HCT116 (cell line): ENCODE data around the gene GLDC. TPM values are rescaled to one million over a fixed set of nuclear protein-coding genes. Genes with fewer than 3 reads are reported as not detected.

Experiments used
- ATAC-seq: fragments of 200-7000 bp; cut with Tn5 transposase; 2 replicates; pipeline ENCODE4 v1.9.1; 2020; ENCODE audit warnings: mild to moderate bottlenecking, moderate library complexity
- BruUV-seq: library from RNA; stranded (reverse); fragments of 400-500 nt; replicated peaks from 2 replicates; lab custom pipeline; 2021; lab: Mats Ljungman, UMichigan
- CTCF ChIA-PET: fragments of 300-600 bp; sonication (Branson Sonifier 250); formaldehyde crosslinking; loops from one replicate; lab custom pipeline; 2021; ENCODE audit warnings: antibody characterized with exemption; lab: Charles Lee
- POLR2A ChIA-PET: fragments of 300-600, 350-600 bp; sonication (Branson Sonifier 250); formaldehyde crosslinking; loops from one replicate; lab custom pipeline; 2021; ENCODE audit warnings: antibody characterized with exemption; lab: Charles Lee
- RAD21 ChIA-PET, 2 experiments: fragments of 300-600 bp; sonication (Branson Sonifier 250); formaldehyde crosslinking; loops; one replicate each; lab custom pipeline; 2023; ENCODE audit warnings: low total read pairs in 2 of 2; ENCODE audit not compliant: uncharacterized antibody in 2 of 2, unreplicated experiment in 2 of 2, low non-redundant PET in 1 of 2; lab: Charles Lee
- DNase-seq: peaks from one replicate; pipeline ENCODE4 v3.0.0-alpha.2; 2010; ENCODE audit warnings: low read depth, low spot score
- H2AFZ ChIP-seq: fragments of 200-600 bp; shearing (Covaris generic), sonication (generic); 2 replicates; pipeline ENCODE4 v1.6.1; 2017; ENCODE audit warnings: low read depth, mixed run types, mixed read lengths, antibody characterized with exemption, low read length; ENCODE audit not compliant: poor library complexity, severe bottlenecking
- H3K27ac ChIP-seq: 2 replicates; pipeline ENCODE4 v1.5.1; 2012; ENCODE audit warnings: low read depth, low read length
- H3K27me3 ChIP-seq: fragments of 200-600 bp; sonication (generic); 2 replicates; pipeline ENCODE4 v1.6.1; 2016; ENCODE audit warnings: mixed run types, low read length, mixed read lengths; ENCODE audit not compliant: insufficient read depth
- H3K36me3 ChIP-seq, 2 experiments: fragments of 200-500 bp in 1 of 2; fragments of 200-600 bp in 1 of 2; sonication (Bioruptor generic) in 1 of 2; sonication (generic) in 1 of 2; 2 replicates each; pipeline versions ENCODE4 v1.5.1 to v1.6.1; 2014 to 2016; ENCODE audit warnings: low read length in 2 of 2, inconsistent platforms in 1 of 2, mixed read lengths in 1 of 2, mixed run types in 1 of 2; ENCODE audit not compliant: insufficient read depth in 2 of 2, control insufficient read depth in 1 of 2
- H3K4me1 ChIP-seq, 2 experiments: fragments of 200-600 bp in 1 of 2; sonication (generic) in 1 of 2; 2 replicates each; pipeline versions ENCODE4 v1.5.1 to v1.6.1; 2012 to 2017; ENCODE audit warnings: low read length in 2 of 2, inconsistent platforms in 1 of 2, mild to moderate bottlenecking in 1 of 2, mixed read lengths in 1 of 2, mixed run types in 1 of 2, moderate library complexity in 1 of 2; ENCODE audit not compliant: insufficient read depth in 2 of 2, control insufficient read depth in 1 of 2
- H3K4me2 ChIP-seq: fragments of 200-600 bp; sonication (generic); 2 replicates; pipeline ENCODE4 v1.6.1; 2017; ENCODE audit warnings: mixed run types, low read length, mixed read lengths
- H3K4me3 ChIP-seq, 2 experiments: fragments of 200-600 bp in 1 of 2; sonication (generic) in 1 of 2; replicated peaks in 1 of 2; 2 replicates each; pipeline ENCODE4 v1.5.1; 2011 to 2016; ENCODE audit warnings: low read length in 2 of 2, control low read depth in 1 of 2, low read depth in 1 of 2, mild to moderate bottlenecking in 1 of 2, mixed read lengths in 1 of 2, mixed run types in 1 of 2
- H3K79me2 ChIP-seq: fragments of 200-600 bp; sonication (generic); 2 replicates; pipeline ENCODE4 v1.6.1; 2017; ENCODE audit warnings: mild to moderate bottlenecking, mixed run types, low read length, moderate library complexity, mixed read lengths; ENCODE audit not compliant: insufficient read depth
- H3K9ac ChIP-seq: fragments of 200-600 bp; sonication (generic); 2 replicates; pipeline ENCODE4 v1.6.1; 2016; ENCODE audit warnings: low read length, mixed read lengths
- H3K9me2 ChIP-seq: fragments of 200-600 bp; sonication (generic), shearing (Covaris generic); 2 replicates; pipeline ENCODE4 v1.6.1; 2017; ENCODE audit warnings: mixed run types, mild to moderate bottlenecking, moderate library complexity; ENCODE audit not compliant: insufficient read depth
- H3K9me3 ChIP-seq, 2 experiments: fragments of 200-500 bp in 1 of 2; fragments of 200-600 bp in 1 of 2; sonication (Bioruptor generic) in 1 of 2; sonication (generic) in 1 of 2; 2 replicates each; pipeline ENCODE4 v1.6.1; 2014 to 2017; ENCODE audit warnings: low read length in 2 of 2, mixed read lengths in 2 of 2, inconsistent platforms in 1 of 2, low read depth in 1 of 2, mild to moderate bottlenecking in 1 of 2, mixed run types in 1 of 2, moderate library complexity in 1 of 2; ENCODE audit not compliant: control insufficient read depth in 1 of 2, insufficient read depth in 1 of 2
- H4K20me1 ChIP-seq: fragments of 200-600 bp; sonication (generic), shearing (Covaris generic); 2 replicates; pipeline ENCODE4 v1.6.1; 2017; ENCODE audit warnings: mixed run types, mild to moderate bottlenecking, moderate library complexity; ENCODE audit not compliant: insufficient read depth
- CBX3 ChIP-seq: IDR thresholded peaks from 2 replicates; pipeline ENCODE4 v1.6.1; 2012; ENCODE audit warnings: low read depth
- CEBPB ChIP-seq: IDR thresholded peaks from 2 replicates; pipeline ENCODE4 v1.6.1; 2012; ENCODE audit warnings: low read depth
- EGR1 ChIP-seq: IDR thresholded peaks from 2 replicates; pipeline ENCODE4 v1.6.1; 2012; ENCODE audit warnings: low read depth
- ELF1 ChIP-seq: IDR thresholded peaks from 2 replicates; pipeline ENCODE4 v1.6.1; 2012; ENCODE audit warnings: low read depth, borderline replicate concordance
- EZH2phosphoT487 ChIP-seq: fragments of 200-600 bp; IDR thresholded peaks from 2 replicates; pipeline ENCODE4 v1.6.1; 2018; ENCODE audit warnings: antibody characterized with exemption, borderline replicate concordance
- JUND ChIP-seq: IDR thresholded peaks from 2 replicates; pipeline ENCODE4 v1.6.1; 2012
- POLR2A ChIP-seq: IDR thresholded peaks from 2 replicates; pipeline ENCODE4 v1.7.0; 2011; ENCODE audit warnings: borderline replicate concordance; ENCODE audit not compliant: insufficient read depth, insufficient read length; ENCODE audit errors: extremely low read depth
- RAD21 ChIP-seq: IDR thresholded peaks from 2 replicates; pipeline ENCODE4 v1.6.1; 2012; ENCODE audit warnings: low read depth, mild to moderate bottlenecking
- SP1 ChIP-seq: IDR thresholded peaks from 2 replicates; pipeline ENCODE4 v1.6.1; 2012; ENCODE audit warnings: low read depth
- SRF ChIP-seq: IDR thresholded peaks from 2 replicates; pipeline ENCODE4 v1.6.1; 2012; ENCODE audit warnings: low read depth
- YY1 ChIP-seq: IDR thresholded peaks from 2 replicates; pipeline ENCODE4 v1.6.1; 2011; ENCODE audit warnings: low read length, low read depth, moderate library complexity, mild to moderate bottlenecking; ENCODE audit not compliant: insufficient replicate concordance; ENCODE audit errors: extremely low read depth
- ZFX ChIP-seq: fragments of 450-650 bp; IDR thresholded peaks from 2 replicates; pipeline ENCODE4 v1.6.1; 2017
- ZNF274 ChIP-seq: fragments of 200-500 bp; sonication (Bioruptor generic); IDR thresholded peaks from 2 replicates; pipeline ENCODE4 v1.6.1; 2014; ENCODE audit warnings: mild to moderate bottlenecking, low read depth, low read length, inconsistent platforms
- intact Hi-C: fragments of 100-400 bp; cut with micrococcal nuclease; formaldehyde crosslinking; loops from 2 replicates; pipeline ENCODE4 v1.10.0; 2022
- total RNA-seq: library from RNA; stranded (reverse); gene quantifications from one replicate; pipeline ENCODE4 v1.2.1, GENCODE V29; 2021; ENCODE audit not compliant: unreplicated experiment
- TF ChIP-seq, protein P1 (sequence below): IDR thresholded peaks from 2 replicates; pipeline ENCODE4 v1.6.1; 2012; ENCODE audit warnings: low read depth
- TF ChIP-seq, protein P2 (sequence below): IDR thresholded peaks from 2 replicates; pipeline ENCODE4 v1.6.1; 2012
- TF ChIP-seq, protein P3 (sequence below), 3 experiments: fragments of 200-600 bp in 1 of 3; sonication (generic) in 1 of 3; IDR thresholded peaks in 2 of 3; conservative IDR thresholded peaks in 1 of 3; 2 replicates each; pipeline ENCODE4 v1.5.1; 2012 to 2017; ENCODE audit warnings: low read depth in 2 of 3, low read length in 2 of 3, antibody characterized with exemption in 1 of 3, borderline replicate concordance in 1 of 3, control low read depth in 1 of 3, mild to moderate bottlenecking in 1 of 3, mixed read lengths in 1 of 3, mixed run types in 1 of 3, moderate library complexity in 1 of 3; ENCODE audit not compliant: insufficient read depth in 1 of 3
- TF ChIP-seq, protein P4 (sequence below): IDR thresholded peaks from 2 replicates; pipeline ENCODE4 v1.6.1; 2012
- TF ChIP-seq, protein P5 (sequence below): IDR thresholded peaks from 2 replicates; pipeline ENCODE4 v1.6.1; 2011; ENCODE audit warnings: mild to moderate bottlenecking, low read length, moderate library complexity; ENCODE audit not compliant: insufficient replicate concordance; ENCODE audit errors: extremely low read depth

Gene GLDC
- total RNA-seq, 1 experiment from 2014 or later, result 4.9 TPM

DNA sequence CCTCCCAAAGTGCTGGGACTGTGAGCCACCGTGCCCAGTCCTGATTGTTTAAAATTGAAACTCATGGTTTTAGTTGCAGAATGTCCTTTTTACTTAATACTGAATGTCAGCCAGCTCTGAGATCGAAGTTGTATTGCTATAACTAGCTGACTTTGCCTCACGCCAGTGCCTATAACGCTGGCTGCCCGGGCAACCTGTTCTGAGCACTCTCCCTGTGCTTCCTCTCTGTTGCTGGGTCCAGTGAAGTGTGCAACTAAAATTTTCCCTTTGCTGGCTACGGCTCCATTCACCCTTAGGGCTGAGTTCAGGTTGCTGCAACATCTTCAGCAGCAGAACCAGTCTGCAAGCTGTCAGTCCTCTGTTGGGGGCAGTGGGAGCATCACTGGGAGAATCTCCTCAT is 65.9 kb downstream of the GLDC start:
- H3K36me3 ChIP-seq, result no peaks in the 10 kb centered on the region
- H4K20me1 ChIP-seq, result no peaks in the 10 kb centered on the region
- H2AFZ ChIP-seq, result no peak overlapping the region
- H3K9me2 ChIP-seq, result no peaks in the 10 kb centered on the region
- H3K79me2 ChIP-seq, result no peaks in the 10 kb centered on the region
- no peak for ATAC-seq
- DNase-seq, result no peak
- RAD21 ChIA-PET, result no interaction called here
- H3K4me3 ChIP-seq, result no peak overlapping the region
- CTCF ChIA-PET, result no interaction called here
- intact Hi-C loops, result no loop called here
- POLR2A ChIA-PET, result no interaction called here
- no peaks in the 10 kb centered on the region for H3K9me3 ChIP-seq
- TF ChIP-seq ZFX, result no peak
- TF ChIP-seq CEBPB, result no peak
- no peak for TF ChIP-seq JUND
- no peak for TF ChIP-seq CBX3
- no peak for TF ChIP-seq ELF1
- no peak for TF ChIP-seq SRF
- no peak for TF ChIP-seq ZNF274
- TF ChIP-seq, protein P1, sequence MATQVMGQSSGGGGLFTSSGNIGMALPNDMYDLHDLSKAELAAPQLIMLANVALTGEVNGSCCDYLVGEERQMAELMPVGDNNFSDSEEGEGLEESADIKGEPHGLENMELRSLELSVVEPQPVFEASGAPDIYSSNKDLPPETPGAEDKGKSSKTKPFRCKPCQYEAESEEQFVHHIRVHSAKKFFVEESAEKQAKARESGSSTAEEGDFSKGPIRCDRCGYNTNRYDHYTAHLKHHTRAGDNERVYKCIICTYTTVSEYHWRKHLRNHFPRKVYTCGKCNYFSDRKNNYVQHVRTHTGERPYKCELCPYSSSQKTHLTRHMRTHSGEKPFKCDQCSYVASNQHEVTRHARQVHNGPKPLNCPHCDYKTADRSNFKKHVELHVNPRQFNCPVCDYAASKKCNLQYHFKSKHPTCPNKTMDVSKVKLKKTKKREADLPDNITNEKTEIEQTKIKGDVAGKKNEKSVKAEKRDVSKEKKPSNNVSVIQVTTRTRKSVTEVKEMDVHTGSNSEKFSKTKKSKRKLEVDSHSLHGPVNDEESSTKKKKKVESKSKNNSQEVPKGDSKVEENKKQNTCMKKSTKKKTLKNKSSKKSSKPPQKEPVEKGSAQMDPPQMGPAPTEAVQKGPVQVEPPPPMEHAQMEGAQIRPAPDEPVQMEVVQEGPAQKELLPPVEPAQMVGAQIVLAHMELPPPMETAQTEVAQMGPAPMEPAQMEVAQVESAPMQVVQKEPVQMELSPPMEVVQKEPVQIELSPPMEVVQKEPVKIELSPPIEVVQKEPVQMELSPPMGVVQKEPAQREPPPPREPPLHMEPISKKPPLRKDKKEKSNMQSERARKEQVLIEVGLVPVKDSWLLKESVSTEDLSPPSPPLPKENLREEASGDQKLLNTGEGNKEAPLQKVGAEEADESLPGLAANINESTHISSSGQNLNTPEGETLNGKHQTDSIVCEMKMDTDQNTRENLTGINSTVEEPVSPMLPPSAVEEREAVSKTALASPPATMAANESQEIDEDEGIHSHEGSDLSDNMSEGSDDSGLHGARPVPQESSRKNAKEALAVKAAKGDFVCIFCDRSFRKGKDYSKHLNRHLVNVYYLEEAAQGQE, result no peak
- TF ChIP-seq RAD21, result no peak
- TF ChIP-seq POLR2A, result no peak
- no peak for TF ChIP-seq YY1
- TF ChIP-seq, protein P2, sequence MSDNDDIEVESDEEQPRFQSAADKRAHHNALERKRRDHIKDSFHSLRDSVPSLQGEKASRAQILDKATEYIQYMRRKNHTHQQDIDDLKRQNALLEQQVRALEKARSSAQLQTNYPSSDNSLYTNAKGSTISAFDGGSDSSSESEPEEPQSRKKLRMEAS, result no peak
- TF ChIP-seq, protein P3, sequence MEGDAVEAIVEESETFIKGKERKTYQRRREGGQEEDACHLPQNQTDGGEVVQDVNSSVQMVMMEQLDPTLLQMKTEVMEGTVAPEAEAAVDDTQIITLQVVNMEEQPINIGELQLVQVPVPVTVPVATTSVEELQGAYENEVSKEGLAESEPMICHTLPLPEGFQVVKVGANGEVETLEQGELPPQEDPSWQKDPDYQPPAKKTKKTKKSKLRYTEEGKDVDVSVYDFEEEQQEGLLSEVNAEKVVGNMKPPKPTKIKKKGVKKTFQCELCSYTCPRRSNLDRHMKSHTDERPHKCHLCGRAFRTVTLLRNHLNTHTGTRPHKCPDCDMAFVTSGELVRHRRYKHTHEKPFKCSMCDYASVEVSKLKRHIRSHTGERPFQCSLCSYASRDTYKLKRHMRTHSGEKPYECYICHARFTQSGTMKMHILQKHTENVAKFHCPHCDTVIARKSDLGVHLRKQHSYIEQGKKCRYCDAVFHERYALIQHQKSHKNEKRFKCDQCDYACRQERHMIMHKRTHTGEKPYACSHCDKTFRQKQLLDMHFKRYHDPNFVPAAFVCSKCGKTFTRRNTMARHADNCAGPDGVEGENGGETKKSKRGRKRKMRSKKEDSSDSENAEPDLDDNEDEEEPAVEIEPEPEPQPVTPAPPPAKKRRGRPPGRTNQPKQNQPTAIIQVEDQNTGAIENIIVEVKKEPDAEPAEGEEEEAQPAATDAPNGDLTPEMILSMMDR (IDR thresholded peaks at IDR 0.05 in 2 of 3, conservative IDR thresholded peaks at IDR 0.05 in 1 of 3; ENCODE audit: borderline replicate concordance in 1 of 3, insufficient read depth in 1 of 3, low read depth in 2 of 3, low read length in 2 of 3), result no peak
- TF ChIP-seq SP1, result no peak
- TF ChIP-seq, protein P4, sequence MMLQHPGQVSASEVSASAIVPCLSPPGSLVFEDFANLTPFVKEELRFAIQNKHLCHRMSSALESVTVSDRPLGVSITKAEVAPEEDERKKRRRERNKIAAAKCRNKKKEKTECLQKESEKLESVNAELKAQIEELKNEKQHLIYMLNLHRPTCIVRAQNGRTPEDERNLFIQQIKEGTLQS, result no peak
- TF ChIP-seq, protein P5, sequence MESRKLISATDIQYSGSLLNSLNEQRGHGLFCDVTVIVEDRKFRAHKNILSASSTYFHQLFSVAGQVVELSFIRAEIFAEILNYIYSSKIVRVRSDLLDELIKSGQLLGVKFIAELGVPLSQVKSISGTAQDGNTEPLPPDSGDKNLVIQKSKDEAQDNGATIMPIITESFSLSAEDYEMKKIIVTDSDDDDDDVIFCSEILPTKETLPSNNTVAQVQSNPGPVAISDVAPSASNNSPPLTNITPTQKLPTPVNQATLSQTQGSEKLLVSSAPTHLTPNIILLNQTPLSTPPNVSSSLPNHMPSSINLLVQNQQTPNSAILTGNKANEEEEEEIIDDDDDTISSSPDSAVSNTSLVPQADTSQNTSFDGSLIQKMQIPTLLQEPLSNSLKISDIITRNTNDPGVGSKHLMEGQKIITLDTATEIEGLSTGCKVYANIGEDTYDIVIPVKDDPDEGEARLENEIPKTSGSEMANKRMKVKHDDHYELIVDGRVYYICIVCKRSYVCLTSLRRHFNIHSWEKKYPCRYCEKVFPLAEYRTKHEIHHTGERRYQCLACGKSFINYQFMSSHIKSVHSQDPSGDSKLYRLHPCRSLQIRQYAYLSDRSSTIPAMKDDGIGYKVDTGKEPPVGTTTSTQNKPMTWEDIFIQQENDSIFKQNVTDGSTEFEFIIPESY, result no peak
- no peak for TF ChIP-seq EZH2phosphoT487
- no peak for TF ChIP-seq EGR1
- H3K27ac ChIP-seq, result no peak overlapping the region
- no peaks in the 10 kb centered on the region for H3K4me1 ChIP-seq
- no peak overlapping the region for H3K4me2 ChIP-seq
- no peaks in the 10 kb centered on the region for H3K27me3 ChIP-seq
- no peak overlapping the region for H3K9ac ChIP-seq
- BruUV-seq, result no TSS peak
